ENCODE measurements around the gene HPCA.

Gene HPCA

DNA sequence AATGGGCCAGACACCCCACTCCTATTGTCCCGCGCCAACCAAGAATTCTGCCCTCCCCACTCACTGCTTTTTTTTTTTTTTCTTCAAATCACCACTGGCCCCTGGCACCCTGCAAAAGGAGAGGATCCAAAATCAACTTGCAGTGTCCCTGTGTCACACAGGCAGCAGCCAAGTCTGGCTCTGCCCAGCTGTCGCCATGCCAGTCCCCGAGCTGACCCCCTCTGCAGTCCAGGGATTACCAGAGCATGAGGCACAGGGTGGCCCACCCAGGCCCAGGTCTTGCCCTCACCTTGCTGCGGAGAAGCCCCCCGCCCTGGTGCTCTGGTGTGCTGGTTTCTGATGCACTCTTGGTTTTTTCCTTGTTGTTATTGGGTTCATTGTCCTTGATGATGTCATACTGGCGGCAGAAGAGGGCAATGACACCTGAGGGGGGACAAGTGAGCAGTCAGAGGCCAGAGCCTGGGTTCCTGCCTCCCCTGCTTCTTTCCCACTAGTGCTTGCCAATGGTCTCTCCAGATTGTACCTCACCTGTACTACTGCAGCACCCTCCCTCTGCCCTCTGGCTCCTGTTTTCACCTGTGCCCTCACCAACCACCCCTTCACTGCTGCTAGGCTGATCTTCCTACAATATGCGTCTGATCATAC, 21.8 kb upstream of the HPCA start:
- Histone ChIP-seq H3K4me3 (ENCODE audit: low read depth in 1 of 2, low read length in 2 of 2) (no peak overlapping the region), H3K9me3 (ENCODE audit: control insufficient read depth in 1 of 2, low read length in 2 of 2) (no peaks in the 10 kb centered on the region), H3K27ac (ENCODE audit: low read length) (no peak overlapping the region), H3K4me1 (ENCODE audit: control insufficient read depth in 1 of 2, insufficient read depth in 2 of 2, low read length in 2 of 2) (peaks cover 0 to 8% of the 10 kb centered on the region in 2 donors), H3K27me3 (ENCODE audit: low read depth, low read length) (peaks cover 2% of the 10 kb centered on the region), H3K36me3 (ENCODE audit: control insufficient read depth in 1 of 2, insufficient read depth in 2 of 2, low read length in 2 of 2) (peaks cover 0 to 16% of the 10 kb centered on the region in 2 donors)

DNA sequence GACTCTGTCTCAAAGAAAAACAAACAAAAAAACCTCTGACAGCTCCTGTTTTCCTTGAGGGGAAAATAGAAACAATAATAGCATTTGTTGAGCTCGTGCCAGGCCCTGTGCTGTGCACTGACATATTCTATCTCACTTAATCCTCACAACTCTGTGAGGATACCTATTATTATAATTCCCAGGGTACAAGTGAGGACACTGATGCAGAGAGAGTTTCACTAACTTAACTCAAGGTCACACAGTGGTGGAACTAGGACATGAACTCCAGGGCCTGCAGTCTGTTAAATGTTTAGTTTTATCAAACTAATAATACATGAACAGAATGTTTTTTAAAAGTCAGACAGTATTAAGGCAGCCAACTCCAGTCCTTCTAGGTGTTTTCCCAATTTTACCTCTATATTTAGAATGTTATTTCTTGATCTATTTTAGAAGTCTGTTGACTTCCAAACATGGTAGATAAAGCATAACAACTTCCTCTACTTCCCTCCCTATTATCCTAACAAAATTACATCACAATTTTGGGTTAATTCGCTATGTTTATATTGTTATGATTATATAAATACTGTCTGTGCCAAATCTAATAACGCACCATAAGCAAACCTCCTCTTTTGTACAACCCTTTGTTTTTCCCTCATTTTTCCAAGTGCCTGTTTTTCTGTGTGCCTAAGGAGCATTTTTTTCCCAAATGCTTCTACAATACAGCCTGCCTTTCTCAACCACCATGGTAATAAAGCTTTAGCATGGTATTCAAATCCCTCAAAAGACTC, 20.5 kb upstream of the HPCA start:
- Histone ChIP-seq H3K9me3 (ENCODE audit: control insufficient read depth in 1 of 2, low read length in 2 of 2) (no peaks in the 10 kb centered on the region), H3K36me3 (ENCODE audit: control insufficient read depth in 1 of 2, insufficient read depth in 2 of 2, low read length in 2 of 2) (peaks cover 0 to 16% of the 10 kb centered on the region in 2 donors), H3K4me1 (ENCODE audit: control insufficient read depth in 1 of 2, insufficient read depth in 2 of 2, low read length in 2 of 2) (peaks cover 0 to 14% of the 10 kb centered on the region in 2 donors), H3K4me3 (ENCODE audit: low read depth in 1 of 2, low read length in 2 of 2) (no peak overlapping the region), H3K27me3 (ENCODE audit: low read depth, low read length) (peaks cover 10% of the 10 kb centered on the region), H3K27ac (ENCODE audit: low read length) (no peak overlapping the region)

DNA sequence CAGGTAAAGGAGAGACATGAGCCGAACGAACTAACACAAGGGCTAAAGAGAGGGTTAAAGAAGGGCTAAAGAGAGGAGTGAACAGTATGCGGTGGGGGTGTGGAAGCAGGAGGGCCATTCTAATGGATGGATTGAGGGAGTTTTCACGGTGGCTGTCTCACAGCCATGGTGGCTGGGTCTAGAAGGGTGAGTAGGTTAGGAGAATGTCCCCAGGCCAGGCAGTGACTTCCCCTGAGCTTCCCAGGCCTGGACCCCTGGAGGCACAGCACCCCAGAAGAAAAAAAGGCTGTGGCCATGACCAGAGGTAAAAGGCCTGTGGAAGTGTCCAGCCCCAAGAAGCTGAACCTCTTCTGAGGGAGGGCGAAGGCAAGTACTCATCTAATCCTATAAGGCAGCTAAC, 19.1 kb upstream of the HPCA start:
- Histone ChIP-seq H3K9me3 (ENCODE audit: control insufficient read depth in 1 of 2, low read length in 2 of 2) (no peaks in the 10 kb centered on the region), H3K27ac (ENCODE audit: low read length) (no peak overlapping the region), H3K36me3 (ENCODE audit: control insufficient read depth in 1 of 2, insufficient read depth in 2 of 2, low read length in 2 of 2) (peaks cover 0 to 12% of the 10 kb centered on the region in 2 donors), H3K4me1 (ENCODE audit: control insufficient read depth in 1 of 2, insufficient read depth in 2 of 2, low read length in 2 of 2) (peaks cover 0 to 20% of the 10 kb centered on the region in 2 donors), H3K27me3 (ENCODE audit: low read depth, low read length) (peaks cover 10% of the 10 kb centered on the region), H3K4me3 (ENCODE audit: low read depth in 1 of 2, low read length in 2 of 2) (no peak overlapping the region)

DNA sequence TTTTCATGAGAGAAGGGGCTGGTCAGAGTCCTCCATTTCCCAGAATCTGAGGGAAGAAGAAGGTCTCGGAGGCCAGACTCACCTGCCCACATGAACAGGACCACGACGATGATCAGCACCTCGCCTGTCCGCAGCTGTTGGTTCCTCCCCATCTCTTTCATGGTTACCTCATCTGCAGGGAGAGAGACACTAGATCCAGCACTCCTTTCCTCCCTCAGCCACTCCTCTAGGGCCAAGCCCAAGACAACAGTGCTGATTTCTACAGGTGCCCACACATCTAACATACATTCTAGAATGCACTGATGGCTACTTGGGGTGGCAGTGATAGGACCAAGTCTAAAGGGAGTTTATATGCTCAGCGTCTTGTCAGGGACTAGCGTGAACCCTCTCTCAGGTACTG, 18.6 kb upstream of the HPCA start:
- no peaks in the 10 kb centered on the region for H3K9me3 ChIP-seq (ENCODE audit: control insufficient read depth in 1 of 2, low read length in 2 of 2)
- H3K27me3 ChIP-seq (ENCODE audit: low read depth, low read length): peaks cover 10% of the 10 kb centered on the region
- H3K27ac ChIP-seq (ENCODE audit: low read length): no peak overlapping the region
- peaks cover 0 to 22% of the 10 kb centered on the region in 2 donors for H3K4me1 ChIP-seq (ENCODE audit: control insufficient read depth in 1 of 2, insufficient read depth in 2 of 2, low read length in 2 of 2)
- no peak overlapping the region for H3K4me3 ChIP-seq (ENCODE audit: low read depth in 1 of 2, low read length in 2 of 2)
- peaks cover 0 to 7% of the 10 kb centered on the region in 2 donors for H3K36me3 ChIP-seq (ENCODE audit: control insufficient read depth in 1 of 2, insufficient read depth in 2 of 2, low read length in 2 of 2)

- Histone ChIP-seq H3K9me3 (ENCODE audit: control insufficient read depth in 1 of 2, low read length in 2 of 2) (no peaks in the 10 kb centered on the region), H3K4me1 (ENCODE audit: control insufficient read depth in 1 of 2, insufficient read depth in 2 of 2, low read length in 2 of 2) (peaks cover 0 to 23% of the 10 kb centered on the region in 2 donors), H3K4me3 (ENCODE audit: low read depth in 1 of 2, low read length in 2 of 2) (no peak overlapping the region), H3K36me3 (ENCODE audit: control insufficient read depth in 1 of 2, insufficient read depth in 2 of 2, low read length in 2 of 2) (peaks cover 0 to 3% of the 10 kb centered on the region in 2 donors), H3K27me3 (ENCODE audit: low read depth, low read length) (peaks cover 10% of the 10 kb centered on the region), H3K27ac (ENCODE audit: low read length) (no peak overlapping the region)
These were observed 18.2 kb upstream of the HPCA start for GRCh38 chr1:32868085-32868484.

DNA sequence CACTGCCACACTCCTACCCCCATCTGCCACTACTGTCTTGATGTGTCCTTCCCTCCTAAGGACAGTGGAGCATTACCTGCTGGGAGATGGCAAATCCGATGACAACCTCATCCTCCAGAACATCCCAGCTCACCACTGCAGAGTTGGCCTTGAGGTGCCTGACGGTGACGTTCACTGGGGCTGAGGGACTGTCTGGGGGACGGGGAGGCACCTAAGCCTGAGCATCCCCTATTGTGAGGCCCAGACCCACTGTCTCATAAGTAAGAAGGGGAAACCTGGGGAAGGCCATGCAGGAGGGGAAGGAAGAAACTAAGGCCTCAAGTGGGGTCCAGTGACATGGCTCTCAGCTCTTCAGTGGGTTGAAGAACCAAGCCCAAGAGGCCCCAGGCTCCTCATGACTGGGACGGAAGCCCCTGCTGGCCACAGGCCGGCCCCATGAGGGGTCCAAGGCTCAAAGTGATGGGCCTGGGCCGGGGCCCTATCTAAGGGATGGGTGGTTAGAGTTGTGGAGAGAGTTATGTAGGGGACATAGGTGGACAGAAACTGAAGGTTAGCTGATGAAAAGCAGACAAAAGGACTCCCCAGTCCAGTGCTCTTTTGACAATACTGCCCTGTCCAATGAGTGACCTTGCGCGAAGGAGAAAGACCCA, 17.4 kb upstream of the HPCA start:
- Histone ChIP-seq H3K27me3 (ENCODE audit: low read depth, low read length) (peaks cover 10% of the 10 kb centered on the region), H3K4me3 (ENCODE audit: low read depth in 1 of 2, low read length in 2 of 2) (no peak overlapping the region), H3K4me1 (ENCODE audit: control insufficient read depth in 1 of 2, insufficient read depth in 2 of 2, low read length in 2 of 2) (peaks cover 0 to 23% of the 10 kb centered on the region in 2 donors), H3K27ac (ENCODE audit: low read length) (no peak overlapping the region), H3K36me3 (ENCODE audit: control insufficient read depth in 1 of 2, insufficient read depth in 2 of 2, low read length in 2 of 2) (no peaks in the 10 kb centered on the region), H3K9me3 (ENCODE audit: control insufficient read depth in 1 of 2, low read length in 2 of 2) (no peaks in the 10 kb centered on the region)

DNA sequence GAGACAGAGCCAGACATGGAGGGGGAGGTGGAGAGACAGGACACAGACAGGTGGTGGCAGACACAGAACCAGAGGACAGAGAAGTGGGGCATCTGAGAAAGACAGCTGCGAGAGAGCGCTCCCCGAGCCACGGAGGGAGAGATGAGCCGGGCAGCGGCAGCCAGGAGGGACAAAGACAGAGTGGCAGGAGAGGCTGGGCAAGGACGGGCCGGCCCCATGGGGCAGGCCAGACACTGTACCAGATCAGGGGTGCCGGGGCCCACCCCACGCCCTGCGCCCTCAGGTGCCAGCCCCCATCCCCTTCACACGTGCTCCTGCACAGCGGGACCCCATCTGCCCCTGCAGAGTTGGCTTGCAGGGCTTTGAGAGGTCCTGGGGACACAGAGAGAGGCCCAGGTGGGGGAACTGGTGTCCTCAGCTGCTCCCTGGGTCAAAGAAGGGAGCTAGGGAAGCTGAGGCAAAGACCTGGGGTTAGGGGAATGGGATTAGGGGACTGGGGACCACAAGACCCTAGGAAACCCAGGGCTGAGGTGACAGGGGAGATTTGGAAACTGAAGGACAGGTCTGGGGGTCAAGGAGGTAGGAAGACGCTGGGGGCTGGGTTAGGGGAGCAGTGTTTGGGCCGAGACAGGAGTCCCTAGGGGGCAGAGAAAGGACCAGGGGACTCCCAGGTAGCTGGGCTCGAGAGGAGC, 16.2 kb upstream of the HPCA start:
- Histone ChIP-seq H3K4me3 (ENCODE audit: low read depth in 1 of 2, low read length in 2 of 2) (peak overlapping the region in 1 of 2 donors; percentile 49), H3K9me3 (ENCODE audit: control insufficient read depth in 1 of 2, low read length in 2 of 2) (no peaks in the 10 kb centered on the region), H3K27ac (ENCODE audit: low read length) (no peak overlapping the region), H3K36me3 (ENCODE audit: control insufficient read depth in 1 of 2, insufficient read depth in 2 of 2, low read length in 2 of 2) (no peaks in the 10 kb centered on the region), H3K4me1 (ENCODE audit: control insufficient read depth in 1 of 2, insufficient read depth in 2 of 2, low read length in 2 of 2) (peaks cover 0 to 23% of the 10 kb centered on the region in 2 donors), H3K27me3 (ENCODE audit: low read depth, low read length) (peaks cover 10% of the 10 kb centered on the region)

- Histone ChIP-seq H3K27me3 (ENCODE audit: low read depth, low read length) (peaks cover 10% of the 10 kb centered on the region), H3K36me3 (ENCODE audit: control insufficient read depth in 1 of 2, insufficient read depth in 2 of 2, low read length in 2 of 2) (no peaks in the 10 kb centered on the region), H3K9me3 (ENCODE audit: control insufficient read depth in 1 of 2, low read length in 2 of 2) (no peaks in the 10 kb centered on the region), H3K4me3 (ENCODE audit: low read depth in 1 of 2, low read length in 2 of 2) (peak within 1 kb of the TSS; percentile 49 to 57), H3K27ac (ENCODE audit: low read length) (no peak within 1 kb of the TSS), H3K4me1 (ENCODE audit: control insufficient read depth in 1 of 2, insufficient read depth in 2 of 2, low read length in 2 of 2) (peaks cover 0 to 23% of the 10 kb centered on the region in 2 donors)
These were observed 15.5 kb upstream of the HPCA start, which contains the start of gene FNDC5 for GRCh38 chr1:32870615-32871363. Gene FNDC5, minus strand, starts transcription at chr1:32870912.

DNA sequence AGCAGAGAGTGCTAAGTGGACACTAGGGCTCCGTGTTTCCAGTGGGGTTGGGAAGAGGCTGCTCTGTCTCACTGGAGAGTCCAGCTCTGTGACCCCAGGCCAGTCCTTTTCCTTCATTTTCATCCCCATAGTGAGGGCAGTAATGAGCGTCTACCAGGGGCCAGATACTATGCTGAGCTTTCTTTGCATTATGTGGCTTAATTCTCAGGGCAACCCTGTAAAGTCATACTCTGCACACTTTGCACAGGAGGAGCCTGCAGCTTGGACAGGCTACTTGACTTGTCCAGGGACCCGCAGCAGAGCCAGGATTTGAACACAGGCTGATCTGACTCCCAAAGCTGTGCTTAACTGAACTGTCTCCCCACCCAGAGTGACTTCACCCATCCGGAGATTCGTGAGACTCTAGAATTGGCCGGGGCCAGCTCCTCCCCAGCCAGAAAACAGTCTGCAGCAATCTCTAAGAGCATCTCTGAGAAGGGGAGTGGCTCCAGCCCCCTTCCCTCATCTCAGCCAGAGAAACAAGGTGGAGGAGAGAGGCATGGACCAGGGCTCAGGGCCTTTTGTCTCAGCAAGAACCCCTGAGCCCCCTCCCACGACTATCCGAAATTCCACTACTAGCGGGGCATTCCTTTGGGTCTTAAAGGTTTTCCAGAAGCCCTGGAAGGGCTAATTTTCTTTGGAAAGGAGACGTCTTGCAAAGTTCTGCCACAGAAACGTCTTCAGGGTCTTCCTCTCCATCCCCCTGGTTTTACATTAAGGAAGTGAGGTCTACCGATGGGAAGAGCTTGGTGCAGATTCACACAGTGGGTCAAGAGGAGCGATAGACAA, 14.7 kb upstream of the HPCA start:
- Histone ChIP-seq H3K9me3 (ENCODE audit: control insufficient read depth in 1 of 2, low read length in 2 of 2) (no peaks in the 10 kb centered on the region), H3K4me1 (ENCODE audit: control insufficient read depth in 1 of 2, insufficient read depth in 2 of 2, low read length in 2 of 2) (peaks cover 0 to 19% of the 10 kb centered on the region in 2 donors), H3K36me3 (ENCODE audit: control insufficient read depth in 1 of 2, insufficient read depth in 2 of 2, low read length in 2 of 2) (no peaks in the 10 kb centered on the region), H3K27ac (ENCODE audit: low read length) (no peak overlapping the region), H3K4me3 (ENCODE audit: low read depth in 1 of 2, low read length in 2 of 2) (peak overlapping the region; percentile 49 to 57), H3K27me3 (ENCODE audit: low read depth, low read length) (peaks cover 10% of the 10 kb centered on the region)

DNA sequence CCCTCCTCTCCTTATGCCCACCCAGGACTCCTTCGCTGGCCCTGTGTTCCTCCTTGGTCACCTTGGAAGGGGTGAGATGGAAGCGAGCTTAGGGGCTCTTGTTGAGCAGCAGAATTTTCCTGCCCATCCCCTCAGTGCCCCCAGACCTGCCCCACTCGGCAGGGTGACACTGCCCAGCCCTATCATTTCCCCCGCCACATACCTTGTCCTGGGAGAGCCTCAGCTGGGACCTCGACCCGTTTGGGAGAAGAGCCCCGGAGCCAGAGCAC, 14.2 kb upstream of the HPCA start:
- Histone ChIP-seq H3K4me3 (ENCODE audit: low read depth in 1 of 2, low read length in 2 of 2) (no peak overlapping the region), H3K36me3 (ENCODE audit: control insufficient read depth in 1 of 2, insufficient read depth in 2 of 2, low read length in 2 of 2) (no peaks in the 10 kb centered on the region), H3K27ac (ENCODE audit: low read length) (no peak overlapping the region), H3K9me3 (ENCODE audit: control insufficient read depth in 1 of 2, low read length in 2 of 2) (no peaks in the 10 kb centered on the region), H3K4me1 (ENCODE audit: control insufficient read depth in 1 of 2, insufficient read depth in 2 of 2, low read length in 2 of 2) (peaks cover 0 to 19% of the 10 kb centered on the region in 2 donors), H3K27me3 (ENCODE audit: low read depth, low read length) (peaks cover 10% of the 10 kb centered on the region)

All from muscle layer of duodenum (tissue), 2 donors.